HUES48 (cell line): ENCODE results near the gene FAM53A.

ENCODE experiments used
- H3K27ac ChIP-seq: one replicate; pipeline ENCODE4 v1.7.0; 2013; ENCODE audit warnings: low read depth, low read length, inconsistent platforms
- H3K27me3 ChIP-seq: 2 replicates; pipeline ENCODE4 v1.6.1; 2013; ENCODE audit warnings: mild to moderate bottlenecking, low read length; ENCODE audit not compliant: control insufficient read depth, insufficient read depth
- H3K36me3 ChIP-seq: 2 replicates; pipeline ENCODE4 v1.6.1; 2013; ENCODE audit warnings: low read length; ENCODE audit not compliant: control insufficient read depth, insufficient read depth
- H3K4me1 ChIP-seq: 2 replicates; pipeline ENCODE4 v1.6.1; 2013; ENCODE audit warnings: mild to moderate bottlenecking, low read length; ENCODE audit not compliant: control insufficient read depth, insufficient read depth
- H3K4me3 ChIP-seq: 2 replicates; pipeline ENCODE4 v1.5.1; 2013; ENCODE audit warnings: mild to moderate bottlenecking, low read depth, low read length
- H3K9ac ChIP-seq: 2 replicates; pipeline ENCODE4 v1.6.1; 2013; ENCODE audit warnings: mild to moderate bottlenecking, low read depth, low read length, moderate library complexity
- H3K9me3 ChIP-seq: 2 replicates; pipeline ENCODE4 v1.6.1; 2013; ENCODE audit warnings: low read length; ENCODE audit not compliant: control insufficient read depth, insufficient read depth

FAM53A gene

DNA sequence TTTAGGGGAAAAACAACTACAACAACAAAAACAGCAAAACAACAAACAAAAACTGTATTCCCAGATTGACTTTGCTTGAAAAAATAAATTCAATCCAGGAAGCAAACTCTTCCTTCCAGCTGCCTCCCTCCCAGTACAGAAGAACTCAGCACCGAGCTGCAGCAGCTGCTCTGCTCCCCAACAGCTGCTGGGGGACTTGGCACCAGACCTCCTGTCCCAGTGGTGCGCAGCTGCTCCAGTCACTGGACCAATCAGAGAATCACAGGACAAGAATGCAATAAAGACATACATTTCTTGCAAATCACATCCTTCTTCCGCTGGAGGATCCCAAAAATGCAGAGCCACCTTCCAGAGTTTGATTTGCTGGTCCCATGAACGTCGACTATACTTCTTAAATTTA lies 11.8 kb upstream of the FAM53A start:
- no peak overlapping the region for H3K9ac ChIP-seq
- no peaks in the 10 kb centered on the region for H3K27me3 ChIP-seq
- H3K4me1 ChIP-seq, result no peaks in the 10 kb centered on the region
- peaks cover 86% of the 10 kb centered on the region for H3K36me3 ChIP-seq
- H3K4me3 ChIP-seq, result no peak overlapping the region
- no peaks in the 10 kb centered on the region for H3K9me3 ChIP-seq
- H3K27ac ChIP-seq, result no peak overlapping the region

DNA sequence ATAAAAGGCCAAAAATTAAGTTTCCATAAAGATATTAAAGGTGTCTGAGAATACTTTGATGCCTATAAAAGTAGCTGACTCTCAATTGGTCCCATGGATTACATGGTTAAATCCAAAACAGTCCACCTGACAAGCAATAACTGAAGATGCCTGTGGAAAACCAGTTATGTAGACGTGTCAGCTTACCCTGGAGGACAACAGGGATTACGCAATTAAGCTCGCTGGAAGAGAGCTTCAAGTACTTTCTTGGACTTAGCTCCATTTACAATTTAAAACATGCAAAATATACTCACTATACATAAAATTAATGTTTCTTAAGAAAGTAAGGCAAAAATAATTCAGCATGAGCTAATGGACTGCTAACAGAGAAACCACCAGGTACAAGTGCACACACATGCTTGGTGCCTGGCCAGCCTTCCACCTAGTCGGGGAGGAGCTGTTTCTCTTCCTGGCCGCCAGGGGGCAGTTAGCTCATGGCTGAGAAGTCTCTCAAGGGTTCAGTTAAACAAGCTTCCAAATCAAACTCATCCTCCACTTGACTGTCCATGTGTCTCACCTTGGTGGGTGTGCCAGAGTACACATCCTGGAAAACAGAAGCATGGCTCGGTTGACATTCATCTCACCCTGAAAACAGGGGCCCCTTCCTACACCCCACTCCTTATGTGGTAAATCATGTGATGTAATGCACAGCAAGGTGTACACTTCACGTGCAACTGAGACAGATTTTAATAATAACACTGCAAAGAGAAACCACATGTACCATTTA lies 9.2 kb upstream of the FAM53A start:
- Histone ChIP-seq H3K4me1 (no peaks in the 10 kb centered on the region), H3K27me3 (no peaks in the 10 kb centered on the region), H3K36me3 (peaks cover 69% of the 10 kb centered on the region), H3K27ac (no peak overlapping the region), H3K9me3 (no peaks in the 10 kb centered on the region), H3K4me3 (no peak overlapping the region), H3K9ac (no peak overlapping the region)

DNA sequence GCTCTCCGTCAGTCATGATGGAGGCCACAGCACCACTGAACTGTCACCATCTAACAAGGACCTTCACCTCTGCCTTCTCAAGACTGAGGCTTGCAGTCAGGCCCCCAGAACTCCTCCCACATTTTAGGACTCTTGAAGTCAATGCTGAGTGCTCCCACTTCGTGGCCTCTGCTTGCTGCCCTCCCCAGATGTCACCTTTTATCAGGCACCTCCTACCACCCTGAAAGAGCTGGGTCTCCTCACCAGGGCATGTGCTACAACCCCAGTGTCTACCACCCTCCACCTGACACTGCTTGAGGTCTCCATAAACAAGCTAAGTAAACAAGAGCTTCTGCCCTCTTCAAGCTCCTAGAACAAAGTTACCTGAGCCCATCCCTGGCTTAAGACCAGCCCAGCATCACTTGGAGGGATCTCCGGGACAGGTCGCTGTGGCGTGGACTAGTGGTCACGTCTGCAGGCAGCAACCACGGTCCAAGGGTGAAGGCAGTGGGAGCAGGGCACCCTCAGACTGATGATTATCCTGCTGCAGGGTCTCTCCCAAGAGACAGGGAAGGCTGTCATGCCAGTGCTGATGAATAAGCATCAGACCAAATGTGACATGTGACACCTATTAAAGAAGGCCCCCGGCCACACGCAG lies 7.7 kb upstream of the FAM53A start:
- no peaks in the 10 kb centered on the region for H3K4me1 ChIP-seq
- H3K27ac ChIP-seq, result no peak overlapping the region
- no peaks in the 10 kb centered on the region for H3K27me3 ChIP-seq
- H3K9me3 ChIP-seq, result no peaks in the 10 kb centered on the region
- H3K9ac ChIP-seq, result no peak overlapping the region
- H3K4me3 ChIP-seq, result no peak overlapping the region
- peaks cover 60% of the 10 kb centered on the region for H3K36me3 ChIP-seq

DNA sequence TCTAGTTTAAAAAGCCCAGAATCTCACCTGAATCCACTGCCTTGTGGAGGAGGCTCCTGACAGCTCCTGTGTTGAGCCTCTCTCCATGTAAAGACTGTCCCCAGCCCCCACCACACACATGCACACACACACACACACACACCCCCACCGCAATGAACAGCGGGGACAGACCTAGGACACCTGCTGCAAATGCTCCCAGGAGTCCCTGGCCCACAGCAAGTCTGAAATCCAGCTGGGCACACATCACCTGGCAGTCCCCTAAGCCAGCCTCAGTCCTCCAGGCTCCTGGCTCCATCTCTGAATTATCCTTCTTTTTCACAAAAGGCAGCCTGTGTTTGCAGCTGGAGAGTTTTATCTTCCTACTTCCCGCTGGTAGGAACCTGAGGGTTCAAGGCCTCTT lies 6.6 kb upstream of the FAM53A start:
- Histone ChIP-seq H3K36me3 (peaks cover 50% of the 10 kb centered on the region), H3K4me1 (no peaks in the 10 kb centered on the region), H3K9me3 (no peaks in the 10 kb centered on the region), H3K27me3 (no peaks in the 10 kb centered on the region), H3K27ac (no peak overlapping the region), H3K9ac (no peak overlapping the region), H3K4me3 (no peak overlapping the region)

DNA sequence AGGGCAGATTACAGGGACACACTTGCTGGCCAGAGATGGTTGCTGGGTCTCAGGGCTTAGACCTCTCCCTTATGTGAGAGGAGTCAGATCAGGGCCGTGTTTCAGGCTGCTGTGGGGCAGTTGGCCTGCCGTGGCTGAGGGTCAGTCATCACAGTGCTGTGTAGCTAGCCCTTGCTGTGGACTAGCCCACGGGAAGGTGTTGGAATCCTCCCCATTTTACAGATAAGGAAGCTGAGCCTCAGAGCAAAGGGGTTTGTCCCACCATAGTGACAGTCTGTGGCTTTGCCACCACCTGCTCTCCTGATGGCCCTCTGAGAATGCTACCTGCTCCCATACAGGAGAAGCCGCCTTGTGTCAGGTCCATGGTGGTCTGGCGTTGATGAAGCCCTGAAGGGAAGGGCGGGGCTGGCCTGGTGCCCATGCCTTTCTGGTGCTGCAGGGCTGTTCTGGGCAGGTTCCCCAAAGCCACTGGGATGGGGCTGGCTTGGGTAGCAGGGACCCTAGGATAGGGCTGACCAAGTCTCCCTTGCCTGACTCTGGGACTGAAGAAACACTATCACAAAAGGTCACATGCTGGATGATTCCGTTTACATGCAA lies 2.4 kb upstream of the FAM53A start:
- peaks cover 17% of the 10 kb centered on the region for H3K27me3 ChIP-seq
- H3K4me1 ChIP-seq, result no peaks in the 10 kb centered on the region
- H3K4me3 ChIP-seq, result no peak overlapping the region
- no peak overlapping the region for H3K9ac ChIP-seq
- peaks cover 12% of the 10 kb centered on the region for H3K36me3 ChIP-seq
- H3K27ac ChIP-seq, result no peak overlapping the region
- H3K9me3 ChIP-seq, result no peaks in the 10 kb centered on the region

DNA sequence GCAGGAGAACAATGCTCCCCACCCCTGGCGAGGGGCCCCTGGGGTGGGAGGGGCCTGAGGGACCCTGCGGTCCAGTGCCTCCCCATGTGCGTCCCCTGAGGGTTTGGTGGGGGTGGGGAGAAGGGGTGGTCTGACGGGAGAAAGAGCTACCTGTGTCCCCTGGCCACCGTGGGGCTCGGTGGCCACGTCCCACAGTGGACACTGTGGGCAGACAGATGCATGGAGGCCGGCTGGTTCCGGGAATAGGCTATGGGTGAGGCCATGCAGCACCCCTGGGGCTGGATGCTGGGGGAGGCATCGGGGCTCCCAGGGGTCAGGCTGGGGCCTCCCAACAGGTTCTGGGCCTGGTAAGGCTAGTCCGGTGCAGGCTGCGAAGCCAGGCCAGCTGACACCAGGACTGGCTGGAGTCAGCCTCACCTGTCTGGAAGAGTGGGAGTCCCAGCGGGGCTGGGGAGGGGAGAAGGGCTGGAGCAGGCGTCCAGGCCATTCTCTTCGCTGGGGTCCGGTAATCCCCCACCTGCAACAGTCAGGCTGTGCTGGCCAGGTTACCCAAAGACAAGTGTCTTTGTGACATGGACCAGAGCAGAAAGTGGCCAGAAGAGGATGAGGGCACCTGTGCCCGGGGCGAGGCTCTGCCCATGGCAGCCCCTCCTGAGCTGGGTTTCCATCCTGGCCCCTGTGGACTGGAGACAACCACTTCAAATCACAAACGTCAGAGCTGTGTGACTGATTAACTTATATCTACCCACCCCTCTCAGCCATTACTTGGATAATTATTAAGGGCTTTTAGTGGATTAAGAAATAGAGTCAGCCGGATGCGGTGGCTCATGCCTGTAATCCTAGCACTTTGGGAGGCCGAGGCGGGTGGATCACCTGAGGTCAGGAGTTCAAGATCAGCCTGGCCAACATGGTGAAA lies 1.4 kb upstream of the FAM53A start:
- Histone ChIP-seq H3K36me3 (peaks cover 2% of the 10 kb centered on the region; the same call in 1 of the 2 replicates), H3K9ac (no peak overlapping the region), H3K27ac (no peak overlapping the region), H3K4me3 (no peak overlapping the region), H3K27me3 (peaks cover 17% of the 10 kb centered on the region), H3K4me1 (no peaks in the 10 kb centered on the region), H3K9me3 (no peaks in the 10 kb centered on the region)

DNA sequence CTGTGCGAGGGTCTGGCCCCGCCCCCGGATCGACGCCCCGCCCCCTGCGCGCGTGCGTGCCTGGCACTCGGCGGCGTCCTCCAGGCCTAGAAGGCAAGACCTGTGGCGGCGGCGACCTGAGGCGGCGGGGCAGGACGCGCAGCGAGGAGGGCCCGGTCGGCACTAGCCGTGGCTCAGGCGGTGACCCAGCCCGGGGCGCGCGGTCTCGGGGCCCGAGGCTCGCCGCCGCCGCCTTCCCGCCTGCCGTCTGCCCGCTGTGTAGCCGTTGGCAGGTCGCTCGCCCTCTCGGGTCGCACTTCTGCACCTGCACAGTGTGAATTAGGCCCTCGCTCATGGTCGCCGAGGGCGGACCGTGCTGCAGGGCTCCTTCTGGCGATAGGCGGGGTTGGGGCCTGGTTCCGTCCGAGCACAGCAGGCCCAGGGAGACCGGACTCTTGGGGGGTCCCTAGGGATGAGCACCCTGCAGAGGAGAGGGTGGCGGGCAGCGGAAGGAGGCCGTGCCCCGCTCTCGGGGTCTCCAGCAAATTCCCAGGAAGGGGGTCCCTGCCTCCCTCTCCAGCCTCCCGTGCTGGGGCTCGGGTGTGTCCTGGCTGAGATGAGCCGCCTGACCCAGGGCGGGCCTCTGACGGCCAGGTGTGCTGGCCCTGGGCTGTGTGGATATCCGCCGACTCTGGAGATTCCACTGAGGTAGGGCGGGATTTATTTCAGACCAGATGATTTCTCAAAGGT lies 557 bp upstream of the FAM53A start:
- H3K4me3 ChIP-seq, result peak overlapping the region; percentile 56; the same call in 1 of the 2 replicates
- H3K4me1 ChIP-seq, result no peaks in the 10 kb centered on the region
- no peaks in the 10 kb centered on the region for H3K36me3 ChIP-seq
- H3K27ac ChIP-seq, result no peak overlapping the region
- H3K27me3 ChIP-seq, result peaks cover 17% of the 10 kb centered on the region
- H3K9ac ChIP-seq, result no peak overlapping the region
- no peaks in the 10 kb centered on the region for H3K9me3 ChIP-seq

DNA sequence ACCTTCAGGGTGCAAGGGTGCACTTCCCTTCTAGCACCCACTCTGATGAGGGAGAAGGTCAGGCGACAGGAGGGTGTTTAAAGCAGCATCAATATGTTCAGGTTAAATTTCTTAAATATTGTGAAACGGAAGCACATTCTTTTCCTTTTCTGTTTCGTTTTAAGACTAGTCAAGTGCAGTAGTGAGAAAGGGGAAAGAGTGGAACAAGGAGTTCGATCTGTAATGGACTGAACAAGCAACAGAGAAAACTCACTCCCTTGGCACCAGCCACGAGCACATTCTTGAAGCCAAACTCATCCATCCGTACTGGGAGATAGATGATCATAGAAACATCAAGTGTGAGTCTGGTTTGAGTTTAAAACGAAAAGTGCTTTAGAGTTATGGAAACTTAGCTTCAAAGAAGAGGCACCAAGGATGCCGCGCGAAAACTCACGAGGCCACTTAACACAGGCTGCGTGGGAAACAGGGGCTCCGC lies 815 bp downstream of the FAM53A start:
- peaks cover 17% of the 10 kb centered on the region for H3K27me3 ChIP-seq
- no peaks in the 10 kb centered on the region for H3K9me3 ChIP-seq
- no peak overlapping the region for H3K9ac ChIP-seq
- H3K36me3 ChIP-seq, result no peaks in the 10 kb centered on the region
- H3K27ac ChIP-seq, result no peak overlapping the region
- peak overlapping the region; percentile 66 for H3K4me3 ChIP-seq
- no peaks in the 10 kb centered on the region for H3K4me1 ChIP-seq

DNA sequence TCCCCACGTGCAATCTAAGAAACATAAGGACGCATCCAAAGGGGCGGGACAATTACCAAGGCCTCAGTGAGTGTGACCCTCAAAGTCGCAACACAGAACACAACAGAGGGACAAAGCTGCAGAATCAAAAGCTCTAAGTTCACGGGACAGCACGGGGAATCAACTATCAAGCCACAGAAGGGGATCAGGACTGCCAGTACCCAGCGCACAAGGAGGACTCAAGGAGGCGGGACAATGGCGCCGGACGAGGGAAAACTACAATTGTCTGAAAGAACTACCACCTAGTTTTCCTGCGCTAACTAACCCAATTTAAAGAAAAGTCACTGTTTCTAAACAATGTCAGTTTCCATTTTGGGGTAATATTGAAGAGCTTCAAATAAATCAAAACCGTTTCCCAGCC lies 1.3 kb downstream of the FAM53A start:
- H3K4me3 ChIP-seq, result 0 out of 2 replicates have a peak overlapping the region, but pooled peaks have one; percentile 66

DNA sequence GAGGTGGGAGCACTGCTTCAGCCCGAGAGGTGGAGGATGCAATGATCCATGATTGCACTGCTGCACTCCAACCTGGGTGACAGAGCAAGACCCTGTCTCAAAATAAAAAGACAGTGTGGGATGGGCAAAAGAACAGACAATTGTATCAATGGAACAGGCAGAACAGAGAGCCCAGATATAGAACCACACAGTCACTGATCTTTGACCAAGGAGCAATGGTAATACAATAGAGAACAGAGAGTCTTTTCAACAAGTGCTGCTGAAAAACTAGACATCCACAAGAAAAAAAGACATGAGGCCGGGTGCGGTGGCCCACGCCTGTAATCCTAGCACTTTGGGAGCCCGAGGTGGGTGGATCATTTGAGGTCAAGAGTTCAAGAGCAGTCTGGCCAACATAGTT lies 5.9 kb downstream of the FAM53A start:
- Histone ChIP-seq H3K4me1 (no peaks in the 10 kb centered on the region), H3K4me3 (no peak overlapping the region), H3K9me3 (no peaks in the 10 kb centered on the region), H3K9ac (no peak overlapping the region), H3K36me3 (no peaks in the 10 kb centered on the region), H3K27me3 (peaks cover 10% of the 10 kb centered on the region), H3K27ac (no peak overlapping the region)

More for the DNA sequence above, 1.3 kb downstream of the FAM53A start:
- Histone ChIP-seq H3K27ac (no peak overlapping the region), H3K9me3 (no peaks in the 10 kb centered on the region), H3K4me1 (no peaks in the 10 kb centered on the region), H3K9ac (no peak overlapping the region), H3K27me3 (peaks cover 17% of the 10 kb centered on the region), H3K36me3 (no peaks in the 10 kb centered on the region)
